Ecto neural progenitor cell (in vitro differentiated cells): ENCODE measurements around the gene DXO.
"Not testable (repeated sequence)": the region's sequence is repeated elsewhere in the genome, so short reads cannot be mapped to it uniquely, and the experiment has no call there.

ENCODE experiments used
- DNase-seq: peaks from one replicate; pipeline ENCODE4 v3.0.0-alpha.2; 2018; ENCODE audit warnings: low spot score

The DXO gene

GRCh38 chr6:31958741-31959739 lies 12.9 kb downstream of the DXO start, which contains the start of the genes NELFE and SKIC2:
Gene NELFE, minus strand, starts transcription at chr6:31958971. Its CDS starts 525 bp downstream, at chr6:31958446.
Gene SKIC2, plus strand, starts transcription at chr6:31959175. Its CDS starts 18 bp downstream, at chr6:31959193.
- DNase-seq: peak; percentile 97

- no peak for DNase-seq
Observed at GRCh38 chr6:31958412-31958740, 13.6 kb downstream of the DXO start.

GRCh38 chr6:31956796-31957195 lies 15.1 kb downstream of the DXO start:
- DNase-seq: no peak

- DNase-seq: no peak
Observed at GRCh38 chr6:31954511-31954910, 17.4 kb downstream of the DXO start.

GRCh38 chr6:31952890-31953289 lies 19.0 kb downstream of the DXO start:
- DNase-seq: no peak

- peak; percentile 70 for DNase-seq
Observed at GRCh38 chr6:31952140-31952805, 19.7 kb downstream of the DXO start.

- no peak for DNase-seq
Observed at GRCh38 chr6:31949926-31950548, 21.9 kb downstream of the DXO start.

- no peak for DNase-seq
Observed at GRCh38 chr6:31948753-31949413, 23.1 kb downstream of the DXO start.

- DNase-seq: no peak
Observed at GRCh38 chr6:31948306-31948705, 23.6 kb downstream of the DXO start.

- DNase-seq: no peak
Observed at GRCh38 chr6:31947864-31948263, 24.1 kb downstream of the DXO start.

- no peak for DNase-seq
Observed at GRCh38 chr6:31947070-31947675, 24.8 kb downstream of the DXO start.

- no peak for DNase-seq
Observed at GRCh38 chr6:31946370-31946885, 25.5 kb downstream of the DXO start.

GRCh38 chr6:31945507-31946369 lies 26.2 kb downstream of the DXO start, which contains the start of gene CFB:
Gene CFB, plus strand, starts transcription at chr6:31946095. Its CDS starts 127 bp downstream, at chr6:31946222.
- no peak for DNase-seq

- no peak for DNase-seq
Observed at GRCh38 chr6:31945154-31945506, 26.8 kb downstream of the DXO start.

GRCh38 chr6:31943742-31944141 lies 28.2 kb downstream of the DXO start:
- no peak for DNase-seq

GRCh38 chr6:31940256-31940664 lies 31.7 kb downstream of the DXO start:
- no peak for DNase-seq

GRCh38 chr6:31935823-31936222 lies 36.1 kb downstream of the DXO start:
- no peak for DNase-seq

- DNase-seq: no peak
Observed at GRCh38 chr6:31935021-31935420, 36.9 kb downstream of the DXO start.

- no peak for DNase-seq
Observed at GRCh38 chr6:31933537-31933936, 38.4 kb downstream of the DXO start.

GRCh38 chr6:31932137-31932536 lies 39.8 kb downstream of the DXO start:
- DNase-seq: not testable (repeated sequence)
